Measurements from ENCODE around the gene XRCC1.

DNA sequence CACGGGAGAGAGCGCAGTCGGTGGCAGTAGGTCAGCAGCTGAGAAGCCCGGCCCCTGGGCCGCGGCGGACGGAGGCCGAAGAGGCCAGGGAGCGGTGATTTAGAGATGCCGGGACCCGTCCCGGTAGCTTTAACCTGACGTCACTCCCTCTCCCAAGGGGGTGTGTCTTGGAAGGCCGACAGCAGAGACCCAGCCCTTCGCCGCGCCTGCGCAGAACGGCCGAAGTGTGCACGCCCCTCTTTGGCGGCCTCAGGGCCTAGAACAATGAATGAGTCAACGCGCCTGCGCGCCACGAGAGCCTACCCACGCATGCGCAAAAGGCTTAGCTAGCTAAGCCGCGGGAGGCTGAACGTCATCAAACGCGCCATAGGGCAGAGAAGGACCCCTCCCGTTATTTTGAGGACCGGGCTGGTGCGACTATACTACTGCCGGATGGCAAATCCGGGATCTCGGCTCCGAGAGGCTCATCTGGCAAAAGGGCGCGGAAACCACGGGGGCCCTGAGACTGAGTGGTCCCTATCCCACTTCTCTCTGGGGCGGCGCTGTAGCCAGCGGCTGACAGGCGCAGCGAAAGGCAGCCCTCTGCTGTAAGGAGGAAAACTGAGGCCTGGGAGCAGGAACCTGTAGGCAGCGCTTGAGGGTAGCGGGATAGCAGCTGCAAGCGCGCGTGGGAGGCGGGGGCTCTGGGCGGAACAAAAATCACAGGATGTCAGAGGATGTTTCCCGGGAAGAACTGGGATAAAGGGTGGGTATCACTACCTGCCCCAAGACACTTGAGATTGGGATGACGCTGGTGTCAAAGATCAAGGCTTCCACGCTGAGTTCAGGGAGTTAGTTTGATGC lies 20.9 kb upstream of the XRCC1 start, which contains the start of the genes IRGQ and ZNF576:
- TF ChIP-seq POLR2AphosphoS5 (IDR thresholded peaks at IDR 0.05; ENCODE audit: low read depth) (peak; percentile 69), CTCF (IDR thresholded peaks at IDR 0.05; ENCODE audit: insufficient read depth, low read length) (no peak), REST (IDR thresholded peaks at IDR 0.05; ENCODE audit: insufficient replicate concordance, low read depth) (no peak)

All from HL-60 (cell line).